HG03060 (cell line): ENCODE data around the gene ZNF514.
A peak's percentile ranks its signal among the peaks of the same experiment; 100 is the strongest.
"Not testable (repeated sequence)": the region's sequence is repeated elsewhere in the genome, so short reads cannot be mapped to it uniquely, and the experiment has no call there.

Experiments
- ATAC-seq: cut with Tn5 transposase; IDR thresholded peaks from one replicate; pipeline ENCODE4 v1.9.1; 2021; ENCODE audit warnings: low read depth, moderate number of reproducible peaks; ENCODE audit not compliant: unreplicated experiment

The ZNF514 gene

GRCh38 chr2:95143838-95144237 lies 15.8 kb downstream of the ZNF514 start:
- no peak for ATAC-seq

- no peak for ATAC-seq
Observed at GRCh38 chr2:95138702-95139101, 20.9 kb downstream of the ZNF514 start.

GRCh38 chr2:95122197-95122551 lies 37.5 kb downstream of the ZNF514 start:
- ATAC-seq, result no peak

- peak; percentile 57 for ATAC-seq
Observed at GRCh38 chr2:95121407-95122196, 38.0 kb downstream of the ZNF514 start, which contains the start of gene MRPS5. Gene MRPS5 (minus strand): TSS chr2:95121808. CDS start chr2:95121791, 17 bp downstream.

GRCh38 chr2:95121093-95121406 lies 38.6 kb downstream of the ZNF514 start:
- ATAC-seq, result no peak

- ATAC-seq, result peak; percentile 88
Observed at GRCh38 chr2:95115418-95115817, 44.2 kb downstream of the ZNF514 start.

GRCh38 chr2:95113464-95113863 lies 46.2 kb downstream of the ZNF514 start:
- ATAC-seq, result no peak

- ATAC-seq, result no peak
Observed at GRCh38 chr2:95110395-95110794, 49.3 kb downstream of the ZNF514 start.

- ATAC-seq, result no peak
Observed at GRCh38 chr2:95109260-95109659, 50.4 kb downstream of the ZNF514 start.

- no peak for ATAC-seq
Observed at GRCh38 chr2:95106081-95106480, 53.6 kb downstream of the ZNF514 start.

- ATAC-seq, result no peak
Observed at GRCh38 chr2:95104606-95105005, 55.0 kb downstream of the ZNF514 start.

GRCh38 chr2:95099910-95100309 lies 59.7 kb downstream of the ZNF514 start:
- no peak for ATAC-seq

GRCh38 chr2:95098273-95098672 lies 61.4 kb downstream of the ZNF514 start:
- ATAC-seq, result not testable (repeated sequence)
